K562 (cell line): ENCODE data around the gene SYVN1. TPM values are rescaled to one million over a fixed set of nuclear protein-coding genes. Genes with fewer than 3 reads are reported as not detected.

ENCODE experiments used
- BDP1 ChIP-seq: IDR thresholded peaks from 3 replicates; pipeline ENCODE4 v1.6.1; 2011; ENCODE audit not compliant: insufficient read length, insufficient read depth
- DACH1 ChIP-seq: fragments of 450-650 bp; IDR thresholded peaks from 2 replicates; pipeline ENCODE4 v1.6.1; 2018; ENCODE audit not compliant: partially characterized antibody
- KLF16 ChIP-seq: IDR thresholded peaks from 2 replicates; pipeline ENCODE4 v1.6.1; 2016; ENCODE audit warnings: antibody characterized with exemption
- POLR3G ChIP-seq: IDR thresholded peaks from 2 replicates; pipeline ENCODE4 v1.6.1; 2011; ENCODE audit not compliant: insufficient read length, insufficient replicate concordance; ENCODE audit errors: extremely low read depth
- PRPF4 ChIP-seq: fragments of 200-400 bp; formaldehyde crosslinking; IDR thresholded peaks from one replicate; pipeline ENCODE4 v1.6.1; 2017; ENCODE audit warnings: low read length, low read depth, mild to moderate bottlenecking; ENCODE audit not compliant: insufficient read depth, poor library complexity, severe bottlenecking
- TCF3 ChIP-seq: sonication (generic); formaldehyde crosslinking; IDR thresholded peaks from 2 replicates; pipeline ENCODE4 v1.4.0; 2020; ENCODE audit warnings: mild to moderate bottlenecking, missing genetic modification reagents
- ZBTB1 ChIP-seq: sonication (generic); formaldehyde crosslinking; IDR thresholded peaks from 2 replicates; pipeline ENCODE4 v1.8.1; 2023; ENCODE audit warnings: missing genetic modification reagents, low read depth, mild to moderate bottlenecking, borderline replicate concordance
- ZC3H4 ChIP-seq: sonication (generic); formaldehyde crosslinking; IDR thresholded peaks from 2 replicates; pipeline ENCODE4 v1.9.0; 2021; ENCODE audit warnings: missing genetic modification reagents, borderline replicate concordance
- ZNF3 ChIP-seq: fragments of 250-450 bp; sonication (Bioruptor Pico); IDR thresholded peaks from 2 replicates; pipeline ENCODE4 v1.5.0; 2021; ENCODE audit warnings: mild to moderate bottlenecking, moderate library complexity
- ZNF354B ChIP-seq: fragments of 250-450 bp; sonication (Bioruptor Pico); IDR thresholded peaks from 2 replicates; pipeline ENCODE4 v1.4.0; 2020
- polyA plus RNA-seq, 8 experiments: library from polyadenylated mRNA; depleted of rRNA in 4 of 8; stranded (reverse) in 5 of 8; unstranded in 3 of 8; fragments of >200 nt; fragmentation: Nextera tagmentation in 2 of 8; fragmentation: Illumina TruSeq in 1 of 8; extraction: Ambion mirVana in 2 of 8; extraction: Trizol in 1 of 8; gene quantifications; 2 replicates each; pipeline versions ENCODE4 v1.2.1 to v1.2.3, GENCODE V29; 2011 to 2014; ENCODE audit warnings: inconsistent platforms in 1 of 8, missing spikeins in 1 of 8
- total RNA-seq, 7 experiments: library from RNA; depleted of rRNA in 6 of 7; stranded (reverse); fragments of >200 nt in 6 of 7; fragmentation: Illumina TruSeq in 2 of 7; extraction: Trizol in 2 of 7; gene quantifications; 2 replicates each; pipeline versions ENCODE4 v1.2.1 to v1.2.3, GENCODE V29; 2011 to 2021; ENCODE audit warnings: low replicate concordance in 1 of 7
- TF ChIP-seq, protein P1 (sequence below): fragments of 450-650 bp; formaldehyde crosslinking; IDR thresholded peaks from 2 replicates; pipeline ENCODE4 v1.4.0; 2020; ENCODE audit warnings: mild to moderate bottlenecking, moderate library complexity
- TF ChIP-seq, protein P2 (sequence below): fragments of 450-650 bp; IDR thresholded peaks from 2 replicates; pipeline ENCODE4 v1.6.1; 2017; ENCODE audit warnings: antibody characterized with exemption
- TF ChIP-seq, protein P3 (sequence below): fragments of 200-800 bp; sonication (Bioruptor generic); IDR thresholded peaks from 2 replicates; pipeline ENCODE4 v1.6.1; 2017; ENCODE audit warnings: missing genetic modification characterization, missing compliant biosample characterization
- TF ChIP-seq, protein P4 (sequence below): conservative IDR thresholded peaks from 2 replicates; pipeline ENCODE4 v1.6.1; 2011; ENCODE audit warnings: low read depth, mild to moderate bottlenecking, low read length; ENCODE audit not compliant: control insufficient read depth
- TF ChIP-seq, protein P5 (sequence below): sonication (generic); formaldehyde crosslinking; IDR thresholded peaks from 2 replicates; pipeline ENCODE4 v1.8.0; 2022; ENCODE audit warnings: missing genetic modification reagents, mild to moderate bottlenecking, borderline replicate concordance

Gene SYVN1
- total and polyA plus RNA-seq, 9 of the 15 experiments (the other 6 are each of a cell fraction or from before 2014, with no cell fraction given) = 0.41 to 47.4 (median 9.9) TPM

DNA sequence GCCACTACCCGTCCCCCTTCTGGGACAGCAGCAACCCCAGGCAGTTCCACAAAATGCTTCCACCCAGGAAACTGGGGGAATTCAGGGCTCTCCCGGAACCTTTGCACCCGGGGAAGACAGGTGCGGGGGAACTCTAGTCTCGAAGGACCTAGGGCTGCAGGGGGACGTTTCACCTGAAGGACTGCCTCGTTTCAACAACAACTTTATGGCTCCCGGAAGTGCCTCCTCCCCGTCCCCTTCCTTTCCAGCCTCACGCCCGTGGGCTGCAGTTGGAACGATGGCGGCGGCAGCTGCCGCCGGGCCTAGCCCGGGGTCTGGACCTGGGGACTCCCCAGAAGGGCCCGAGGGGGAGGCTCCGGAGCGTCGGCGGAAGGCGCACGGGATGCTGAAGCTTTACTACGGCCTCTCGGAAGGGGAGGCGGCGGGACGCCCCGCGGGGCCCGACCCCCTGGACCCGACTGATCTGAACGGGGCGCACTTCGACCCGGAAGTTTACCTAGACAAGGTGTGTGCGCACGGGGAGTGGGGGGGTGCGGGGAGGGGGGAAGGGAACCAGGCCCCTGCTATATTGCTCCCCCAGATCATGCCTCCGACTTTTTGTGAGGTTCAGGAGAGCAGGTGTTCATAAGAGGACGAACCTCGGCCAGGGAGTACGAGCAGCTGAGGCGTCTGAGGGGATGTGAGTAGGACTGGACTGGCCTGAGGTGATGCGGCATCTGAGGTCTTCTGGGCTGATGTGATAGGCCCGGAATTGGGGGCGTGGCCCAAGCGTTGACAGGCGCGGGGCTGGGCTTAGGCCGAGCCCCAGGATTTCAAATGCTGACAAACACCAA is 38.1 kb downstream of the SYVN1 start, which contains the start of gene VPS51 (continued):
- TF ChIP-seq DACH1 (no peak), POLR3G (no peak), ZNF354B (CRISPR knock-in tag) (peak; percentile 43; the same call in 1 of the 2 replicates), PRPF4 (no peak), TCF3 (CRISPR knock-in tag) (no peak; the same call in 1 of the 2 replicates), BDP1 (no peak), ZBTB1 (CRISPR knock-in tag) (0 out of 2 replicates have a peak, but pooled peaks have one; percentile 26), ZNF3 (CRISPR knock-in tag) (no peak), KLF16 (no peak), ZC3H4 (CRISPR knock-in tag) (no peak)
- TF ChIP-seq, protein P1, sequence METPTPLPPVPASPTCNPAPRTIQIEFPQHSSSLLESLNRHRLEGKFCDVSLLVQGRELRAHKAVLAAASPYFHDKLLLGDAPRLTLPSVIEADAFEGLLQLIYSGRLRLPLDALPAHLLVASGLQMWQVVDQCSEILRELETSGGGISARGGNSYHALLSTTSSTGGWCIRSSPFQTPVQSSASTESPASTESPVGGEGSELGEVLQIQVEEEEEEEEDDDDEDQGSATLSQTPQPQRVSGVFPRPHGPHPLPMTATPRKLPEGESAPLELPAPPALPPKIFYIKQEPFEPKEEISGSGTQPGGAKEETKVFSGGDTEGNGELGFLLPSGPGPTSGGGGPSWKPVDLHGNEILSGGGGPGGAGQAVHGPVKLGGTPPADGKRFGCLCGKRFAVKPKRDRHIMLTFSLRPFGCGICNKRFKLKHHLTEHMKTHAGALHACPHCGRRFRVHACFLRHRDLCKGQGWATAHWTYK (CRISPR knock-in tag) = no peak; the same call in 1 of the 2 replicates
- TF ChIP-seq, protein P2, sequence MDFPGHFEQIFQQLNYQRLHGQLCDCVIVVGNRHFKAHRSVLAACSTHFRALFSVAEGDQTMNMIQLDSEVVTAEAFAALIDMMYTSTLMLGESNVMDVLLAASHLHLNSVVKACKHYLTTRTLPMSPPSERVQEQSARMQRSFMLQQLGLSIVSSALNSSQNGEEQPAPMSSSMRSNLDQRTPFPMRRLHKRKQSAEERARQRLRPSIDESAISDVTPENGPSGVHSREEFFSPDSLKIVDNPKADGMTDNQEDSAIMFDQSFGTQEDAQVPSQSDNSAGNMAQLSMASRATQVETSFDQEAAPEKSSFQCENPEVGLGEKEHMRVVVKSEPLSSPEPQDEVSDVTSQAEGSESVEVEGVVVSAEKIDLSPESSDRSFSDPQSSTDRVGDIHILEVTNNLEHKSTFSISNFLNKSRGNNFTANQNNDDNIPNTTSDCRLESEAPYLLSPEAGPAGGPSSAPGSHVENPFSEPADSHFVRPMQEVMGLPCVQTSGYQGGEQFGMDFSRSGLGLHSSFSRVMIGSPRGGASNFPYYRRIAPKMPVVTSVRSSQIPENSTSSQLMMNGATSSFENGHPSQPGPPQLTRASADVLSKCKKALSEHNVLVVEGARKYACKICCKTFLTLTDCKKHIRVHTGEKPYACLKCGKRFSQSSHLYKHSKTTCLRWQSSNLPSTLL = no peak
- TF ChIP-seq, protein P3, sequence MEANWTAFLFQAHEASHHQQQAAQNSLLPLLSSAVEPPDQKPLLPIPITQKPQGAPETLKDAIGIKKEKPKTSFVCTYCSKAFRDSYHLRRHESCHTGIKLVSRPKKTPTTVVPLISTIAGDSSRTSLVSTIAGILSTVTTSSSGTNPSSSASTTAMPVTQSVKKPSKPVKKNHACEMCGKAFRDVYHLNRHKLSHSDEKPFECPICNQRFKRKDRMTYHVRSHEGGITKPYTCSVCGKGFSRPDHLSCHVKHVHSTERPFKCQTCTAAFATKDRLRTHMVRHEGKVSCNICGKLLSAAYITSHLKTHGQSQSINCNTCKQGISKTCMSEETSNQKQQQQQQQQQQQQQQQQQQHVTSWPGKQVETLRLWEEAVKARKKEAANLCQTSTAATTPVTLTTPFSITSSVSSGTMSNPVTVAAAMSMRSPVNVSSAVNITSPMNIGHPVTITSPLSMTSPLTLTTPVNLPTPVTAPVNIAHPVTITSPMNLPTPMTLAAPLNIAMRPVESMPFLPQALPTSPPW (CRISPR knock-in tag) = peak; percentile 87
- TF ChIP-seq, protein P4, sequence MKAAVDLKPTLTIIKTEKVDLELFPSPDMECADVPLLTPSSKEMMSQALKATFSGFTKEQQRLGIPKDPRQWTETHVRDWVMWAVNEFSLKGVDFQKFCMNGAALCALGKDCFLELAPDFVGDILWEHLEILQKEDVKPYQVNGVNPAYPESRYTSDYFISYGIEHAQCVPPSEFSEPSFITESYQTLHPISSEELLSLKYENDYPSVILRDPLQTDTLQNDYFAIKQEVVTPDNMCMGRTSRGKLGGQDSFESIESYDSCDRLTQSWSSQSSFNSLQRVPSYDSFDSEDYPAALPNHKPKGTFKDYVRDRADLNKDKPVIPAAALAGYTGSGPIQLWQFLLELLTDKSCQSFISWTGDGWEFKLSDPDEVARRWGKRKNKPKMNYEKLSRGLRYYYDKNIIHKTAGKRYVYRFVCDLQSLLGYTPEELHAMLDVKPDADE = peak; percentile 100
- TF ChIP-seq, protein P5, sequence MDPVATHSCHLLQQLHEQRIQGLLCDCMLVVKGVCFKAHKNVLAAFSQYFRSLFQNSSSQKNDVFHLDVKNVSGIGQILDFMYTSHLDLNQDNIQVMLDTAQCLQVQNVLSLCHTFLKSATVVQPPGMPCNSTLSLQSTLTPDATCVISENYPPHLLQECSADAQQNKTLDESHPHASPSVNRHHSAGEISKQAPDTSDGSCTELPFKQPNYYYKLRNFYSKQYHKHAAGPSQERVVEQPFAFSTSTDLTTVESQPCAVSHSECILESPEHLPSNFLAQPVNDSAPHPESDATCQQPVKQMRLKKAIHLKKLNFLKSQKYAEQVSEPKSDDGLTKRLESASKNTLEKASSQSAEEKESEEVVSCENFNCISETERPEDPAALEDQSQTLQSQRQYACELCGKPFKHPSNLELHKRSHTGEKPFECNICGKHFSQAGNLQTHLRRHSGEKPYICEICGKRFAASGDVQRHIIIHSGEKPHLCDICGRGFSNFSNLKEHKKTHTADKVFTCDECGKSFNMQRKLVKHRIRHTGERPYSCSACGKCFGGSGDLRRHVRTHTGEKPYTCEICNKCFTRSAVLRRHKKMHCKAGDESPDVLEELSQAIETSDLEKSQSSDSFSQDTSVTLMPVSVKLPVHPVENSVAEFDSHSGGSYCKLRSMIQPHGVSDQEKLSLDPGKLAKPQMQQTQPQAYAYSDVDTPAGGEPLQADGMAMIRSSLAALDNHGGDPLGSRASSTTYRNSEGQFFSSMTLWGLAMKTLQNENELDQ = no peak
